ENCODE data around the gene ZNF70. TPM values are rescaled to one million over a fixed set of nuclear protein-coding genes. Genes with fewer than 3 reads are reported as not detected.

ZNF70 gene
- total RNA-seq, 2 experiments from 2014 or later, result 1.3 to 1.9 TPM

DNA sequence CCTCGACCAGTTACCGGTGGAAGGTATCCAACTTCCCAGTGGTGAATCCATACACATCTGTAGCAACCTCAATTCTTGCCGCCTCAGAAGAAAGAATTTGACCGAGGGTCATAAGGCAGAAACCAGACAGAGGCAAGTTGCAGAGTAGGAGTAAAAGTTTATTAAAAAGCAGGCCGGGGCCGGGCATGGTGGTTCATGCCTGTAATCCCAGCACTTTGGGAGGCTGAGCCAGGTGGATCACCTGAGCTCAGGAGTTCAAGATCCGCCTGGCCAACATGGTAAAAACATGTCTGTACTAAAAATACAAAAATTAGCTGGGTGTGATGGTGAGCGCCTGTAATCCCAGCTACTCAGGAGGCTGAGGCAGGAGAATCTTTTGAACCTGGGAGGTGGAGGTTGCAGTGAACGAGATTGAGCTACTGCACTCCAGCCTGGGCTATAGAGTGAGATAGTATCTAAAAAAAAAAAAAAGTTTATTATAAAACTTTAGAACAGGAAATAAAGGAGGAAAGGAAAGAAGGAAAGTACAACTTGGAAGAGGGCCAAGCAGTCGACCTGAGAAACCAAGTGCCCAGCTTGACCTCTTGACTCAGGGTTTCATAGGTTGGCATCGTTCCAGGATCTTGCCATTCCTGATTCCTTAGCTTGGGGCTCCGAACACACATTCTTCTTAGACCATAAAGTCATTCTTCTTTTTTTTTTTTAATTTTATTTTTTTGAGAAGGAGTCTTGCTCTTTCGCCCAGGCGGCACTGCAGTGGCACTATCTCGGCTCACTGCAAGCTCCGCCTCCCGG is 32.3 kb downstream of the ZNF70 start:
- H3K9me3 Mint-ChIP-seq, result no peaks in the 10 kb centered on the region
- TF ChIP-seq, protein P1, sequence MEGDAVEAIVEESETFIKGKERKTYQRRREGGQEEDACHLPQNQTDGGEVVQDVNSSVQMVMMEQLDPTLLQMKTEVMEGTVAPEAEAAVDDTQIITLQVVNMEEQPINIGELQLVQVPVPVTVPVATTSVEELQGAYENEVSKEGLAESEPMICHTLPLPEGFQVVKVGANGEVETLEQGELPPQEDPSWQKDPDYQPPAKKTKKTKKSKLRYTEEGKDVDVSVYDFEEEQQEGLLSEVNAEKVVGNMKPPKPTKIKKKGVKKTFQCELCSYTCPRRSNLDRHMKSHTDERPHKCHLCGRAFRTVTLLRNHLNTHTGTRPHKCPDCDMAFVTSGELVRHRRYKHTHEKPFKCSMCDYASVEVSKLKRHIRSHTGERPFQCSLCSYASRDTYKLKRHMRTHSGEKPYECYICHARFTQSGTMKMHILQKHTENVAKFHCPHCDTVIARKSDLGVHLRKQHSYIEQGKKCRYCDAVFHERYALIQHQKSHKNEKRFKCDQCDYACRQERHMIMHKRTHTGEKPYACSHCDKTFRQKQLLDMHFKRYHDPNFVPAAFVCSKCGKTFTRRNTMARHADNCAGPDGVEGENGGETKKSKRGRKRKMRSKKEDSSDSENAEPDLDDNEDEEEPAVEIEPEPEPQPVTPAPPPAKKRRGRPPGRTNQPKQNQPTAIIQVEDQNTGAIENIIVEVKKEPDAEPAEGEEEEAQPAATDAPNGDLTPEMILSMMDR (IDR thresholded peaks at IDR 0.05), result no peak
- Histone ChIP-seq H3K9me3 (ENCODE audit: control insufficient read depth in 1 of 2, insufficient read depth in 1 of 2, low read length in 2 of 2) (no peaks in the 10 kb centered on the region), H3K4me3 (ENCODE audit: low read length) (no peak overlapping the region), H3K4me1 (ENCODE audit: insufficient read depth, low read length) (peaks cover 27% of the 10 kb centered on the region), H3K27me3 (ENCODE audit: control insufficient read depth in 1 of 2, insufficient read depth in 2 of 2, low read length in 2 of 2) (no peaks in the 10 kb centered on the region), H3K36me3 (ENCODE audit: insufficient read depth, low read length) (peaks cover 13% of the 10 kb centered on the region), H3K27ac (ENCODE audit: low read depth in 1 of 2, low read length in 2 of 2) (no peak overlapping the region)
- no peak for DNase-seq
- peaks cover 16% of the 10 kb centered on the region for H3K4me1 Mint-ChIP-seq (ENCODE audit: low read depth)
- intact Hi-C loops (cut with DNase I, micrococcal nuclease), result loop anchor here (5.0 to 10.0 kb wide), 5 partner anchors 49 to 836 kb away; partner anchors contain the start of genes SMARCB1 (in 2 of the 2), CHCHD10 (in 1 of the 2), DERL3 (in 1 of the 2) and GUCD1 (in 1 of the 2)
- POLR2A ChIA-PET, result interaction anchor here (1.9 to 5.7 kb wide), 2 partner anchors 22 to 32 kb away, joined by 11 to 74 read pairs; partner anchors contain the start of gene ZNF70
- peak overlapping the region; percentile 42 for H3K27ac Mint-ChIP-seq
- CTCF ChIA-PET, result interaction anchor here (1.3 kb wide), 1 partner anchor 131 kb away, joined by 3 read pairs; no protein-coding TSS in a partner anchor
- H3K4me3 Mint-ChIP-seq, result peak overlapping the region; percentile 72
- H3K27me3 Mint-ChIP-seq, result no peaks in the 10 kb centered on the region
- H3K36me3 Mint-ChIP-seq (ENCODE audit: low read depth), result peaks cover 11% of the 10 kb centered on the region
- ATAC-seq (ENCODE audit: poor library complexity), result no peak

DNA sequence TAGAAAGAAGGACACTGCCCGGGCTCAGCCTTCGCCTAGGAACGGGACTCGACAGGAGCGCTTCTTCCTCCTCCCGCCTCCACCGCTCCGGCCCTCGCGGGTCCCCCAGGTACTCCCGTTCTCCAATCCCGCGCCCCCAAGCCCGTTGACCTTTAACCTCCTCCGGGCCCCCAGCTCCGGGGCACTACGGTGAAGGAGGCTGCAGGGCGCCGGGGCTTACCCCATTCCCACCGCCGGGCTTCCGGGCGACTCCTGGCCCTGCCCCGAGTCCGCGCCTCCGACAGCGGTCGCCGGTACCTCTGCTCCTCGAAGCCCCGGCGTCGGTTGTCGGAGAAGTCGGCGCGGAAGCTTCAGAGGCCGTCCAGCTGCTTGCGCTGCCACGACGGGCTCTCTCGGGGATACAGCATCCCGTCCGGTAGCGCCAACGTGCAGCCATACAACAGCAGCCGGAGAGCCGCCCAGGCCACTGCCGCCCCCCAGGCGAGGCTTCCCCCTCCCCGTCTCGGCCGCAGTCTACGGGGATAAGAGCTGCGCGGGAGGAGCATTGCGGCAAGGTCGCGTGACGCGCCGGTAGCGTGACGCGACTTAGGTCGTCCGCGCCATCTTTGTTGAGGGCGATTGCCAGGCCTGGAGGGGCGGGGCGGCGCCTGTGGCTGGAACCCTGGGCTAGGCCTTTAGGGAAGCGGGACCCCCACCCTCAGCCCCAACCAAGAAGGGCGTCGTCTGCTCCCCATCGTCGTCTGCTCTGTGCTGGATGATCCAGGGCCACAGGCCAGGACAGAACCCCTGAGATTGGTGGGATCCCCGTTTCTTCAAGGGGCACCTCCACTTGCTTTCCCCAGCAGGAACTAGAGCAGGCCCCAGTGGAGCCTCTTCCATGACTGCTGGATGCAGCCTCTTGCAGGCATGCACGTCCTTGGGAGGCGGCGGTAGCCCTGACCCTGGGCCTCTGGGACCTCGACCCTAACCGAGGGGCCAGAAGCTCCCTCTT is 33.8 kb downstream of the ZNF70 start:
- peak; percentile 65 to 92 (median 76) for DNase-seq
- H3K27ac ChIP-seq (ENCODE audit: low read depth in 1 of 2, low read length in 2 of 2), result peak overlapping the region; percentile 64 to 68
- ATAC-seq (ENCODE audit: poor library complexity), result peak; percentile 97
- POLR2A ChIA-PET, result interaction anchor here (0.5 to 5.7 kb wide), 12 partner anchors 12 to 294 kb away, joined by 3 to 74 read pairs (median 4); partner anchors contain the start of genes CABIN1, MIF, SMARCB1 and ZNF70
- intact Hi-C loops (cut with DNase I, micrococcal nuclease), result loop anchor here (1.0 to 10.0 kb wide), 7 partner anchors 21 to 838 kb away; partner anchors contain the start of genes SMARCB1 (in 2 of the 2), CHCHD10 (in 1 of the 2), DERL3 (in 1 of the 2) and GUCD1 (in 1 of the 2)
- H3K27me3 ChIP-seq (ENCODE audit: control insufficient read depth in 1 of 2, insufficient read depth in 2 of 2, low read length in 2 of 2), result no peaks in the 10 kb centered on the region
- peaks cover 16% of the 10 kb centered on the region for H3K4me1 Mint-ChIP-seq (ENCODE audit: low read depth)
- H3K4me3 Mint-ChIP-seq, result peak overlapping the region; percentile 90
- H3K36me3 ChIP-seq (ENCODE audit: insufficient read depth, low read length), result peaks cover 27% of the 10 kb centered on the region
- no peaks in the 10 kb centered on the region for H3K9me3 Mint-ChIP-seq
- peaks cover 17% of the 10 kb centered on the region for H3K36me3 Mint-ChIP-seq (ENCODE audit: low read depth)
- H3K9me3 ChIP-seq (ENCODE audit: control insufficient read depth in 1 of 2, insufficient read depth in 1 of 2, low read length in 2 of 2), result no peaks in the 10 kb centered on the region
- H3K27me3 Mint-ChIP-seq, result no peaks in the 10 kb centered on the region
- peak overlapping the region; percentile 93 for H3K4me3 ChIP-seq (ENCODE audit: low read length)
- CTCF ChIA-PET, result interaction anchor here (0.9 to 1.8 kb wide), 2 partner anchors 32 to 132 kb away, joined by 3 to 6 read pairs; no protein-coding TSS in a partner anchor
- TF ChIP-seq, protein P1 (IDR thresholded peaks at IDR 0.05), result no peak
- peak overlapping the region; percentile 85 for H3K27ac Mint-ChIP-seq
- H3K4me1 ChIP-seq (ENCODE audit: insufficient read depth, low read length), result peaks cover 27% of the 10 kb centered on the region

Measured in CD4-positive, alpha-beta T cell (primary cell).